ENCODE data around the gene DAB2IP. TPM values are rescaled to one million over a fixed set of nuclear protein-coding genes. Genes with fewer than 3 reads are reported as not detected.

Gene DAB2IP
- total and polyA plus RNA-seq, 2 donors from 2014 or later = 33.8 to 105 TPM

GRCh38 chr9:121688681-121689080, 37.2 kb downstream of the DAB2IP start:
- Histone ChIP-seq H3K4me1 (ENCODE audit: control insufficient read depth in 2 of 3, insufficient read depth in 2 of 3, low read depth in 1 of 3, low read length in 3 of 3) (peaks cover 0 to 8% (median 3%) of the 10 kb centered on the region in 3 donors), H3K9me3 (ENCODE audit: control insufficient read depth in 2 of 3, insufficient read depth in 1 of 3, low read length in 3 of 3) (no peaks in the 10 kb centered on the region), H3K27me3 (ENCODE audit: control insufficient read depth, insufficient read depth, low read length) (no peaks in the 10 kb centered on the region), H3K36me3 (ENCODE audit: control insufficient read depth in 2 of 3, insufficient read depth in 3 of 3, low read length in 3 of 3) (no peaks in the 10 kb centered on the region), H3K9ac (ENCODE audit: low read length in 3 of 3) (no peak overlapping the region), H3K27ac (ENCODE audit: low read depth in 2 of 2, low read length in 2 of 2) (no peak overlapping the region), H3K4me3 (ENCODE audit: low read length in 3 of 3) (no peak overlapping the region)
- FAIRE-seq (no peak), DNase-seq (no peak)
- intact Hi-C loops (cut with DNase I) = loop anchor here (10.0 kb wide), 1 partner anchor 296 kb away; no protein-coding TSS in a partner anchor
- no peak for TF ChIP-seq CTCF (IDR thresholded peaks at IDR 0.05; ENCODE audit: borderline replicate concordance, extremely low read depth, insufficient read depth)

GRCh38 chr9:121689461-121690157, 38.2 kb downstream of the DAB2IP start:
- no peak for FAIRE-seq

DNA sequence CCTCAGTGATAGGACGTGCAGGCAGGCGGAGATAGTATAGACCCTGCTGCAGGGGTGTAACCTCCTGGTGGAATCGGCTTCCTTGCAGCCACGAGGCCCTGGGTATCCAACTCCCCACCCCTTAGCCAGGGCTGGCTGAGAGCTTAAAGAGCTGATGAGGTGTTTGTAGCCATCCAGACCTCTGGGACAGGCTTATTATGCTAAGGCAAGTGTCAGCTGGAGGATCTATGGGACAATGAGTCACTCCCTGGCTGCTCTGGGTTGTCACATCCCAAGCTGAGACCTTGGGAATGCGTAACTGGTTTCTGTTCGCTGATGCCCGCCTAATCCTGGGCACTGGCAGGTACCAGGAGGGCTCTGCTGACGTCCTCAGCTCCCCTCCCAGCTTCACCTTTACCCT, 38.9 kb downstream of the DAB2IP start:
- H3K36me3 ChIP-seq (ENCODE audit: control insufficient read depth in 2 of 3, insufficient read depth in 3 of 3, low read length in 3 of 3) = no peaks in the 10 kb centered on the region
- no peaks in the 10 kb centered on the region for H3K27me3 ChIP-seq (ENCODE audit: control insufficient read depth, insufficient read depth, low read length)
- no peak overlapping the region for H3K27ac ChIP-seq (ENCODE audit: low read depth in 2 of 2, low read length in 2 of 2)
- H3K4me1 ChIP-seq (ENCODE audit: control insufficient read depth in 2 of 3, insufficient read depth in 2 of 3, low read depth in 1 of 3, low read length in 3 of 3) = peaks cover 0 to 8% (median 0%) of the 10 kb centered on the region in 3 donors
- TF ChIP-seq CTCF (IDR thresholded peaks at IDR 0.05; ENCODE audit: borderline replicate concordance, extremely low read depth, insufficient read depth) = no peak
- H3K9me3 ChIP-seq (ENCODE audit: control insufficient read depth in 2 of 3, insufficient read depth in 1 of 3, low read length in 3 of 3) = no peaks in the 10 kb centered on the region
- intact Hi-C loops (cut with DNase I) = no loop called here
- DNase-seq (peak in 1 of 5 donors; percentile 53), FAIRE-seq (no peak)
- H3K9ac ChIP-seq (ENCODE audit: low read length in 3 of 3) = no peak overlapping the region
- no peak overlapping the region for H3K4me3 ChIP-seq (ENCODE audit: low read length in 3 of 3)

More at GRCh38 chr9:121689461-121690157, 38.2 kb downstream of the DAB2IP start:
- Histone ChIP-seq H3K27ac (ENCODE audit: low read depth in 2 of 2, low read length in 2 of 2) (no peak overlapping the region), H3K4me1 (ENCODE audit: control insufficient read depth in 2 of 3, insufficient read depth in 2 of 3, low read depth in 1 of 3, low read length in 3 of 3) (peaks cover 0 to 8% (median 0%) of the 10 kb centered on the region in 3 donors), H3K9me3 (ENCODE audit: control insufficient read depth in 2 of 3, insufficient read depth in 1 of 3, low read length in 3 of 3) (no peaks in the 10 kb centered on the region), H3K9ac (ENCODE audit: low read length in 3 of 3) (no peak overlapping the region), H3K36me3 (ENCODE audit: control insufficient read depth in 2 of 3, insufficient read depth in 3 of 3, low read length in 3 of 3) (no peaks in the 10 kb centered on the region), H3K27me3 (ENCODE audit: control insufficient read depth, insufficient read depth, low read length) (no peaks in the 10 kb centered on the region), H3K4me3 (ENCODE audit: low read length in 3 of 3) (no peak overlapping the region)
- DNase-seq = peak in 1 of 5 donors; percentile 59
- intact Hi-C loops (cut with DNase I) = loop anchor here (10.0 kb wide), 1 partner anchor 295 kb away; no protein-coding TSS in a partner anchor
- TF ChIP-seq CTCF (IDR thresholded peaks at IDR 0.05; ENCODE audit: borderline replicate concordance, extremely low read depth, insufficient read depth) = no peak

All from kidney (tissue), 14 donors.